HEK293 (cell line): ENCODE results near the gene SPDYE3.
"Not testable (repeated sequence)": the region's sequence is repeated elsewhere in the genome, so short reads cannot be mapped to it uniquely, and the experiment has no call there.

Experiments used
- CTCF ChIA-PET: fragments of 350-600 bp; formaldehyde crosslinking; extraction: SDS; loops from one replicate; lab custom pipeline; 2021; ENCODE audit warnings: antibody characterized with exemption; lab: Yijun Ruan, JAX
- POLR2A ChIA-PET: fragments of 300-600 bp; formaldehyde crosslinking; extraction: SDS; loops from one replicate; lab custom pipeline; 2020; ENCODE audit warnings: antibody characterized with exemption, inconsistent platforms; lab: Yijun Ruan, JAX
- H3K27ac ChIP-seq: fragments of 200-500 bp; sonication (Bioruptor generic); 2 replicates; pipeline ENCODE4 v1.5.1; 2014; ENCODE audit warnings: low read depth, low read length, control low read depth, inconsistent platforms; ENCODE audit errors: extremely low read depth
- H3K36me3 ChIP-seq, 2 experiments: fragments of 200-500 bp in 1 of 2; sonication (Bioruptor generic) in 1 of 2; 1 replicate in 1 of 2; 2 replicates in 1 of 2; pipeline ENCODE4 v1.5.1; 2014 to 2017; ENCODE audit warnings: inconsistent platforms in 2 of 2, low read length in 2 of 2; ENCODE audit not compliant: control insufficient read depth in 2 of 2, insufficient read depth in 1 of 2
- H3K4me1 ChIP-seq: fragments of 200-500 bp; sonication (Bioruptor generic); 2 replicates; pipeline ENCODE4 v1.5.1; 2014; ENCODE audit warnings: mild to moderate bottlenecking, low read length, inconsistent platforms; ENCODE audit not compliant: control insufficient read depth, insufficient read depth
- H3K4me3 ChIP-seq: 2 replicates; pipeline ENCODE4 v1.5.1; 2011; ENCODE audit warnings: low read depth, mild to moderate bottlenecking, control low read depth, low read length, moderate library complexity
- H3K9me3 ChIP-seq: fragments of 200-500 bp; sonication (Bioruptor generic); 2 replicates; pipeline ENCODE4 v1.5.1; 2014; ENCODE audit warnings: low read depth, low read length, inconsistent platforms; ENCODE audit not compliant: control insufficient read depth, insufficient read depth
- KLF1 ChIP-seq: fragments of 450-650 bp; formaldehyde crosslinking; IDR thresholded peaks from 2 replicates; pipeline ENCODE4 v1.5.1; 2016; ENCODE audit warnings: missing biosample characterization, missing genetic modification characterization
- KLF8 ChIP-seq: fragments of 450-650 bp; formaldehyde crosslinking; IDR thresholded peaks from 2 replicates; pipeline ENCODE4 v1.5.1; 2016; ENCODE audit warnings: missing biosample characterization, missing genetic modification characterization
- PRDM1 ChIP-seq: fragments of 450-650 bp; formaldehyde crosslinking; IDR thresholded peaks from 2 replicates; pipeline ENCODE4; 2016; ENCODE audit warnings: missing biosample characterization, missing genetic modification characterization
- ZIC2 ChIP-seq: fragments of 450-650 bp; formaldehyde crosslinking; IDR thresholded peaks from 2 replicates; pipeline ENCODE4 v1.5.1; 2016; ENCODE audit warnings: missing biosample characterization, missing genetic modification characterization
- ZNF366 ChIP-seq: fragments of 450-650 bp; formaldehyde crosslinking; conservative IDR thresholded peaks from 2 replicates; pipeline ENCODE4 v1.5.1; 2016; ENCODE audit warnings: missing biosample characterization, missing genetic modification characterization

The SPDYE3 gene

DNA sequence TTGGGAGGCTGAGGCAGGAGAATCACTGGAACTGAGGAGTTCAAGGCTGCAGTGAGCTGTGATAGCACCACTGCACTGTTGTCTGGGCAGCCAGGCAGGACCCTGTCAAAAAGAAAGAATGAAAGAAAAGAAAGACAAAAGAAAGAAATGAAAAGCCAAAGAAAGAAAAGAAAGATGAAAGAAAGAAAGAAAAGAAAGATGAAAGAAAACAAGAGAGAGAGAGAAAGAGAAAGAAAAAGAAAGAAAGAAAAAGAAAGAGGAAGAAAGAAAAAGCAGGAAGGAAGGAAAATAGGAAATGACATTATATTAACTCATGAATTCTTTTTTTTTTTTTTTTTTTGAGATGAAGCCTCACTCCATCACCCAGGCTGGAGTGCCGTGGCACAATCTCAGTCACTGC is 32.4 kb upstream of the SPDYE3 start:
- H3K4me1 ChIP-seq, result no peaks in the 10 kb centered on the region
- no peaks in the 10 kb centered on the region for H3K36me3 ChIP-seq
- no peak overlapping the region for H3K27ac ChIP-seq
- no peaks in the 10 kb centered on the region for H3K9me3 ChIP-seq
- ChIA-PET POLR2A (interaction anchor here (0.7 kb wide), 3 partner anchors 8 to 49 kb away, joined by 4 read pairs; no protein-coding TSS in a partner anchor), CTCF (interaction anchor here (0.8 kb wide), 1 partner anchor 18 kb away, joined by 3 read pairs; no protein-coding TSS in a partner anchor)
- H3K4me3 ChIP-seq, result no peak overlapping the region
- TF ChIP-seq ZNF366 (peak; percentile 83), PRDM1 (tag by site-specific recombination) (peak; percentile 37; the same call in 1 of the 2 replicates), KLF8 (tag by site-specific recombination) (no peak)

DNA sequence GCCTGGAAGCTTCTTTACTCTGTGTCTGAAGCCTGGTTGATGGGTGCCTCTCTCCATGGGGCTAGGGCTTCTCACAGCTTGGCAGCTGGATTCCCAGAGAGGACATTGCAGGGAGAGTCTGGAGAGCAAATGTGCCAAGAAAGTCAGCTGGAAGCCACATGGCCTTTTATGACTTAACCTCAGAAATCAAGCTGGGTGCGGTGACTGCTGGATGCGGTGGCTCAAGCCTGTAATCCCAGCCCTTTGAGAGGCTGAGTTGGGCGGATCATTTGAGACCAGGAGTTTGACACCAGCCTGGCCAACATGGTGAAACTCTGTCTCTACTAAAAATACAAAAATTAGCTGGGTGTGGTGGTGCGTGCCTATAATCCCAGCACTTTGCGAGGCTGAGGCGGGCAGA is 31.4 kb upstream of the SPDYE3 start:
- H3K27ac ChIP-seq, H3K36me3 ChIP-seq, H3K9me3 ChIP-seq, H3K4me3 ChIP-seq, H3K4me1 ChIP-seq, POLR2A ChIA-PET, CTCF ChIA-PET: not testable (repeated sequence)
- TF ChIP-seq ZIC2 (tag by site-specific recombination), result peak; percentile 31; the same call in 1 of the 2 replicates
- TF ChIP-seq KLF1 (tag by site-specific recombination), result peak; percentile 26; the same call in 1 of the 2 replicates

DNA sequence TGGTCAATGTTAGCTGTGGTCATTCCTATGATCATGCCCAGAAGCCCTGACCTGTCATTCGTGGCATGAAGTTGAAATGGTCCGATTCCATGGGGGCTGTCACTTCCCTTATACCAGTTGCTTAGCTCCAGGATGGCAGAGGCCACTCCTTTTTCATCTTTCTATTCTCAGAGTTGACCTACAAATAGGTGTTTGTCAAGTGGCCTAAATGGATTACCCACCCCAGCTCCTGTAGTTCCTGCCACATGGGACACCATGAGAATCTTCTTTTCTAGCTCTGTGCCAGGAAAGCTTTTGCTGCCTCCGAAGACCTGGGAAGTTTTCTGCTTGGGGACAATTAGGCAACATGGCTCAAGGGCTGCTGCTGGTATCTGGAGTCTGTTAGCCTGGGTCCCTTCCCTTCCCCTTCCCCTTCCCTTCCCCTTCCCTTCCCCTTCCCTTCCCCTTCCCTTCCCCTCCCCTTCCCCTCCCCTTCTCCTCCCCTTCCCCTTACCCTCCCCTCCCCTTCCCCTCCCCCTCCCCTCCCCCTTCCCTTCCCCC is 25.4 kb upstream of the SPDYE3 start:
- H3K9me3 ChIP-seq, POLR2A ChIA-PET, H3K36me3 ChIP-seq, H3K4me1 ChIP-seq, CTCF ChIA-PET, H3K27ac ChIP-seq, H3K4me3 ChIP-seq: not testable (repeated sequence)

DNA sequence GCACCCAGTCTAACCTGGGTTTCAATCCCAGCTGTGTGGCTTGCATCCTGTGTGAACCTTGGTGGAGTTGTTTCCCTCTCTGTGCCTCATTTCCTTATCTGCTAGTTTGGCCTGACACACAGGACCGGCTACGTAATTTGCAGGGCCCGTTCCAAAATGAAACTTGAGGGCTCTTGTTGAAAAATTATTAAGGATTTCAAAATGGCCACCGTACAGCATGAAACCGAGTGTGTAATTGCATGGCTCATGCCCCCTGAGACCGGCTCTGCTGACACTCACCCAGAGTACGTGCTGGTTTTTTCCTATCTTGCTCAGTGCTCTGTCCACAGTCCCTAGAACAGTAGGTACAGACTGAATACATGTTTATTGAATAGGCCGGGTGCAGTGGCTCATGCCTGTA is 24.4 kb upstream of the SPDYE3 start:
- H3K36me3 ChIP-seq, H3K9me3 ChIP-seq, H3K4me1 ChIP-seq, H3K4me3 ChIP-seq, H3K27ac ChIP-seq, POLR2A ChIA-PET: not testable (repeated sequence)
- CTCF ChIA-PET, result interaction anchor here (0.7 kb wide), 1 partner anchor 59 kb away, joined by 3 read pairs; no protein-coding TSS in a partner anchor

DNA sequence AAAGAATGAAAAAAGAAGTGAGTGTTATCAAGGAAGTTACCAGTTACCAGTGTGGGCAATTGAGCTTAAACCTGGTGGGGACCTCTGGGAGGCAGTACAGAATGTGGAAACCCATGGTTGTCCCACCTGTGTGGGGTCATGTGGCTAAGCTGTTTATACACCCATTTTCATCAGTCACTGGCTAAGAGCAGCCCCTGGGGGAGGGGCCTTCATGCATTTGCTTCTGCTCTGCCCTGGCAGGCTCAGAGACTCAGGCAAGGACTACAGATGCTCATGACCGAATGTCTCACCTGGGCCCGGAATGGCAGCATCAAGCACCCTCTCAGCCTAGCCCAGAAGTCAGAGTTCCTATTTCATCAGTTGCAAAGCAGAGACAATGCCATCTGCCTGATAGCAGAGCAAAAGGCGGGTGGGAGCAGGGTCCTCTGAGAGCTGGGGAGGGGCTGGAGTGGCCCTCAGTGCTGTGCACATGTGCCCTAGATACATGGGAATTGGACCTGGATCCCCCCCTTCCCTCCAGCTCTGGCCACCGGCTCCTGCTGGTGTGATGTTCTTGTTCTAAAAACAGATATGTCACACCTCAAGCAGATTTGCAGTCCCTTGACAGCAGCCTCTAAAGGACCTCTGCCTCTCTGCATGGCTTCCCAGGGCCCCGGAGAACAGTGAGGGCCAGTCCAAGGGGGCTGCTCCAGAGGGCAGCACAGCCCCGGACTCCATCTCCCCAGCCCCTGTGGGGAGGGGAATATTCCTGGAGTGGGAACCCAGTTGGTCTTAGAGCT is 20.1 kb upstream of the SPDYE3 start:
- H3K27ac ChIP-seq, H3K4me1 ChIP-seq, H3K36me3 ChIP-seq, H3K4me3 ChIP-seq, CTCF ChIA-PET, H3K9me3 ChIP-seq: not testable (repeated sequence)
- POLR2A ChIA-PET, result interaction anchor here (0.6 kb wide), 1 partner anchor 12 kb away, joined by 4 read pairs; no protein-coding TSS in a partner anchor

DNA sequence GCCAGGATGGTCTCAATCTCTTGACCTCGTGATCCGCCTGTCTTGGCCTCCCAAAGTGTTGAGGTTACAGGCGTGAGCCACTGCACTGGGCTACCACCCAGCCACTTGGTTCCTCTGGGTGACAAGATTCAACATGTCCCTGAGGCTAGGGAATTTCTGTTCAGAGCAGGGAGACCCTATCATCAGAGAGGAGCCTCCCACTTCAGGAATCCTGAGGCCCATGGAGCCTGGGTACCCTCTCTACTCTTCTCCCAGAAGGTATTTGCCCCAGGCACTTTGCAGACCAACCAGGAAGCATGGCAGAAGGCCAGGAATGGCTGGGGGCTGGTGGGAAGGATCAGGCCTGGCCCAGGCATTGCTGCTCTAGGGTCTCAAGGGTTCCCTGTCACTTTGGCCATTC is 19.2 kb upstream of the SPDYE3 start:
- H3K4me3 ChIP-seq, H3K9me3 ChIP-seq, H3K36me3 ChIP-seq, H3K4me1 ChIP-seq, H3K27ac ChIP-seq, CTCF ChIA-PET: not testable (repeated sequence)
- POLR2A ChIA-PET, result interaction anchor here (0.9 kb wide), 1 partner anchor 59 kb away, joined by 3 read pairs; no protein-coding TSS in a partner anchor

DNA sequence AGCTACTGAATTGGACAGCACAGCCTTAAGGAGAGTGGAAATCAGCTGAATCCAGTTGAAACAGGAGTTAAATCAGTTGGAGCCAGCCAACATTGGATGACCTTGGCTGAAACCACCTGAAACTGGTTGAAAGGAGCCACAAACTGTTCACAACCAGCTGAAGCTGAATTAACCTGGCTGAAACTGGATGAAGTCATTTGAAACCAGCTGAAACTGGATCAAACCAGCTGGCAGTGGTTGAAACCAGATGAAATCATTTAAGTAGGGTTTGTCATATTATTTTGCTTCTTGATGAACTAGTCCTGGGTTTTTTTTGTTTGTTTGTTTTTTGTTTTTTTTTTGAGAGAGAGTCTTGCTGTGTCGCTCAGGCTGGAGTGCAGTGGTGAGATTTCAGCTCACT is 15.3 kb upstream of the SPDYE3 start:
- H3K36me3 ChIP-seq, H3K9me3 ChIP-seq, H3K4me1 ChIP-seq, POLR2A ChIA-PET, H3K4me3 ChIP-seq, H3K27ac ChIP-seq: not testable (repeated sequence)
- CTCF ChIA-PET, result interaction anchor here (0.6 to 0.7 kb wide), 2 partner anchors 91 to 272 kb away, joined by 3 to 5 read pairs; no protein-coding TSS in a partner anchor

DNA sequence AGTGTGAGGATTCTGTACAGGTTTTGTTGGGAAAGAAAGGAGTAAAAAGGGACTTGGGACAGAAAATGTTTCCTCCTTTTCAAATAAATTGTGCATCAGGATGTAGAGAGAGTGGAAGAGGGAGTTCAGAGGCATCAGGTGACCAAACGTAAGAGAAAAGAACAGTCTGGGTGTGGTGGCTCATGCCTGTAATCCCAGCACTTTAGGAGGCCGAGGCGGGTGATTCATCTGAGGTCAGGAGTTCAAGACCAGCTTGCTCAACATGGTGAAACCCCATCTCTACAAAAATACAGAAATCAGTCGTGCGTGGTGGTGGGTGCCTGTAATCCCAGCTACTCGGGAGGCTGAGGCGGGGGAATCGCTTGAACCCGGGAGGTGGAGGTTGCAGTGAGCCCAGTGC is 12.2 kb upstream of the SPDYE3 start:
- H3K36me3 ChIP-seq, H3K4me1 ChIP-seq, H3K27ac ChIP-seq, POLR2A ChIA-PET, H3K9me3 ChIP-seq, H3K4me3 ChIP-seq: not testable (repeated sequence)
- CTCF ChIA-PET, result interaction anchor here (0.6 to 0.9 kb wide), 2 partner anchors 112 to 169 kb away, joined by 3 to 5 read pairs; no protein-coding TSS in a partner anchor
